GM21526 (cell line): ENCODE results near the gene TM4SF4.

Experiments used
- ATAC-seq: cut with Tn5 transposase; IDR thresholded peaks from one replicate; pipeline ENCODE4 v1.9.1; 2021; ENCODE audit warnings: moderate library complexity; ENCODE audit not compliant: unreplicated experiment, low FRiP score

TM4SF4 gene

DNA sequence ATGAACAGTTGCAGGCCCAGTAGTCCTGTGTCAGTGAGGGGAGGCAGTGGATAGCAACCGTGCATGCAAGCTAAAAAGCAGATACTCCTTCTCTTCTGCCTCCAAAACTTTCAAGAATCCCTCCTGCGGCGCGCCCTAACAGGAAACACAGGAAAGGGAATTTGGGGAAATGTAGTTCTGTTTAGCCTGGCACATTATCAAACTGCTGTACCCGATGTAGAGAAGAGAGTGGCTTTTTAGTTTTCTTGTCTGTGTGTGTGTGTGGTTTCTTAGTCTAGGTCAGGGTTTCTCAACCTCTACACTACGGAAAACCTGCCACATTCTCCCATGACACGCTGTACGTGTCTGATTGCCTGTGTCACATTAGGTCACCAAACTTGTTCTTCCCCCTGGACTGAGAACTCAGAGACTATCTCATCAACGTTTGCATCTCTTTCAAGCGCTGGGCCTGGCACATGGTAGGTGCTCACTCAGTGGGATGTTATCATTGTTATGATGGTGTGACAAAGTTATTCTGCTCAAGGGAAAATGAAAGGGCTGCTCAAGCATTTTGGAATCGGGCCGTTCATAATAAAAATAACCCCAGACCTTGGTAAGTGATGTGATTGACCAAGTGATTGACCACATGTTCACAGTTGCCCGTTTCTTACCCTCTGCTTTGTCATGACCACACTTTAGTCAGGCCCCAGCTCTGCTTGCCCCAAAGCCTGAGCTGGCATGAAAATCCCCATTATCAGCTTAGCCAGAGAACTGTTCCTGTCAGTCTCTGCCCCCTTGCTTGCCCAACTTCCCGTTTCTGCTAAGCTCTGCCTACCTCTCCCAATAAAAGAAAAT lies 33.2 kb downstream of the TM4SF4 start:
- no peak for ATAC-seq

DNA sequence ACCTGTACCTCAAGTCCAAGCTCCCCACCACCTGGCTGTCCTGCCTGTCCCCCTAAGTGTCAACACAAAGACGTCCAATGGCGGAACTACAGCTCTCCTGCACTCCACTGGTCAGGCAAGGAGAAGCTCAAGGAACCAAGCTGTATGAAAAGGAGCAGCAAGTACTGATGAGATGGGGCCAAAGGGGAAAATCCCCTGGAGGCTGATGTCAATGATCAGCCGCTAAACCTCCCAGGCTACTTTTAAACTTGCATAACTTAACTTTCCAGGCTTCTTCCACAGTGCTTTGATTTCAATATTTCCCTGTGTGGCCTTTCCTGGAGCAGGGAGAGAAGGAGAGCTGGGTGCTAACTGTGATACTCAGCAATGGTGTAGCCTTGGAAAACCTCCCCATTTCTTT lies 35.0 kb downstream of the TM4SF4 start:
- no peak for ATAC-seq

DNA sequence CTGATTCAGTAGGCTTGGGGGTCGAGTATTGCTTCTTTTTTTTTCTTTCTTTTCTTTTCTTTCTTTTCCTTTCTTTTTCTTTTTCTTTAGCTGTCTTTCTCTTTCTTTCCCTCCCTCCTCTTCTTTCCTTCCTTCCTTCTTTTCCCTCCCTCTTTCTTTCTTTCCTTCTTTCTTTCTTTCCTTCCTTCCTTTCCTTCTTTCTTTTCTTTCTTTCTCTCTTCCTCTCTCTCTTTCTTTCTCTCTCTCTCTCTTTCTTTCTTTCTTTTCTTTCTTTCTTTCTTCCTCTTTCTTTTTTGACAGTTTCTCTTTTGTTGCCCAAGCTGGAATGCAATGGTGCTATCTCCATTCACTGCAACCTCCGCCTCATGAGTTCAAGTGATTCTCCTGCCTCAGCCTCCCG lies 36.0 kb downstream of the TM4SF4 start:
- no peak for ATAC-seq

DNA sequence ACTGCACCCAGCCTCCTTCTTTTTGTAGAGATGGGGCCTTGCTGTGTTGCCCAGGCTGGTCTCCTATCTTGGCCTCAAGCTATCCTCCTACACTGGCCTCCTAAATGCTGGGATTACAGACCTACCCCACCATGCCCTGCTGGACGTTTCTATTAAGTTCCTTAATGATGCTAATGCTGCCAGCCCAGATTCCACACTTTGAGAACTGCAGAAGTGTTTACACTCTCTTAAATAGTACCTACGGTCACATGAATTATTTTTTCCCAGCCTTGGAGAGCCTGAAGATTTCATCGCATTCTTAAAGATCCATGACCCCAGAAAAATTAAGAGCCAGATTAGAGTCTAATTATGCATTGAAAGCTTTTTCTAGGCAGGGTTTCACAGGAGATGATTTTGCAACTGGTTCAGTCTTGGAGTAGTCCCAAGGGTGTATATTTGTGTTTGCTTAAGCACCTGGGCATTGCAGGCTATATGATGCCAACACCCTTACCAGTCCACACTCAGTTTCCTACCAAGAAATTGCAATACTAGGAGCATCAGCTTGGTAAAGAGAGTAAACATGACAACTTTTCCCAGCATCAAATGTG lies 36.6 kb downstream of the TM4SF4 start:
- no peak for ATAC-seq

DNA sequence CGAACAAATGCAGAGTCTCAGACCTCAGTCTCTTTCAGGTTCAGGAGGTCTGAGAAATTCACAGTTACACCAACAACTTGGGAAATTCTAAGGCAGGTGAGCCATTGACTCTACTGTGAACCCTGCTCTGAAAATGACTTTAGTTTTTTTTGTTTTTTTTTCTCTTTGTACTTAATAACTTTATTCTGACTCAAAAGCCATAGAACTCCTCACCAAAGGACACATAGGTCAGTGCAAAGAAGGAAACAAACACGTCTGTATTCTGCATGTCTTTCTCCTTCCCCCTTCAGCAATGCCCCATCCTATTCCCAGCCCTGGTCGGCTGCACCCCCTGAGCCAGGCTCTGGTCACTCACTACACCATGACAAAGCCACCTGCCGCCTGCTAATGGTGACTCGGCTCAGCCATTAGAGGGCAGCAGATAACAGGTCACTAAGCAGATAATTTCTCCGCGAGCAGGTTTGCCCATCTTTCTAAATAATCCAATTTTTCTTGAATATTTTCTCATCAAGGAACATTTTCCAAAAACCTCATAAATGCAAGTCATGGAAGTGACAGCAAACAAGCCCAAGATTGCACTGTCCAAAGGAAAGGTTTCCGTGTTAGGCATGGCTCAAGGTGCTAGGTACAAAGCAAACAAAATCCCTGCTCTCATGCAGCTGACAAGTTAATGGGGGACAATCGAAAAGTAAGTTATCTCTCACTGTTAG lies 37.7 kb downstream of the TM4SF4 start:
- peak; percentile 90 for ATAC-seq

DNA sequence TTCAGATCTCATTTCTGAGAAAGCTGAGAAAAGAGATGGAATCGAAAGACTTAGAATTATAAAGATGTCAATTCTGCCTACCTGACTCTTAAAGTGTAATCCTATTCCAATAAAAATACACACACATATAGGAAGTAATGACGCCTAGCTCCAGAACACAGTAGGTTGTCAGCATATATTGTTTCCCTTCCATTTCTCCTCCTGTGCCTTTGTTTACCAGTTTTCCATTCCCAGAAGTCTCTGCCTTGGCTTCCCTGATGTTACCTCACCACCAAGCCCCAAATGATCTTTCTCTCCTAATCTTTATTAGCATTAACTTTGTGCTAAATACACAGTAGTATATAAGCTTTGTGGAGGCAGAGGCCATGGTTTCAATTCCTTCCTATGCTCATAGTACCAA lies 40.0 kb downstream of the TM4SF4 start:
- no peak for ATAC-seq

DNA sequence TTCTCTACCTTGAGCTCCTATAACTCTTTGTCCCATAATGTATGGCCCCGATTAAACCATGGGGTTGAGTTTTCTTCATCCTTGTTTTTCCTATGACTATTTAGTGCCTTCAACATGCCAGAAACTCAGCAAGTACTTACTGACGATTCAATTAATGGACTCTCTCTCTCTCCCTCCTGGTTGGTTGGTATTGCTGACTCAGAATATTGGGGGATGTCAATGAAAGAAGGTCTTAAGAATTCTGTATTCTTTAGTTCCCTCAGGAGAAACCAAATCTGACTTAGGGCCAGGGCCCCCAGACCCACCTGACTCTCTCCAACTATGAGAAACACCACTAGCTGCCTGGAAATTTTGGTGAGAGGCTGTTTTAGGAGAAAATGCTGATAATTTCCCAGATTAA lies 40.8 kb downstream of the TM4SF4 start:
- ATAC-seq: no peak

DNA sequence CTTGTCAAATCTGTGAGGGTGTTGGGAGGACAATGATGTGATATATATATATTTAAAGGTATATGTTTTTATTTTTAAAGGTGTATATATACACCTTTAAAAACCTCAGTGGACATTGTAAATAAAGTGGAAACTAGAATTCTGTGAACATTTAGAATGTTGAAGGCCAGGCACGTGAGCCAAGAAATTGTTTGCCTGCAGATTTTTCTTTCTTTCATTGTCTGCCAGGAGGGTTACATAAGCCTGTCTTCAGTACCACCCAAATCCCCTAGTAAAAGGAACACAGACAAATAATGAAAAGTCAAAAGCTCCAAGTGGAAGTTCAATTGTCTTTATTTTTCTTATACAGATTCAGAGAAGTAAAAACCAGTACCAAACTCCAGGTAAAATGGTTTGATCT lies 42.4 kb downstream of the TM4SF4 start:
- no peak for ATAC-seq

DNA sequence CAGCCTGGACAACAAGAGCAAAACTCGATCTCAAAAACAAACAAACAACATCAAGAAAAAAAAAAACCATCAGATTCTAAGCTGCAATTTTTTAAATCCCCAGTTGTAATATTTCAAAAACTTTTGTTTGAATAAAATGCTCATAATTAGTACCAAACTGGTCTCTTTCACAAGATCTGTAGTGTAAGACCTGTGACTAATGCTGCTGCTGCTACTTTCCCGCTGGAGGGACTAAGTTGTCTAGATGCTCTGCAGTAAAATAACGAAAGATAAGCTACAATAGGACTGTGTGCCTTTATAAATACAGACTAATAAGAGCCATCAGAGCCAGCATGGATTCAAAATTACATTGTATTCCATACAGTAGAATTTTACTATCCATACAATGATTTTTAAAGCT lies 45.4 kb downstream of the TM4SF4 start:
- ATAC-seq: no peak

DNA sequence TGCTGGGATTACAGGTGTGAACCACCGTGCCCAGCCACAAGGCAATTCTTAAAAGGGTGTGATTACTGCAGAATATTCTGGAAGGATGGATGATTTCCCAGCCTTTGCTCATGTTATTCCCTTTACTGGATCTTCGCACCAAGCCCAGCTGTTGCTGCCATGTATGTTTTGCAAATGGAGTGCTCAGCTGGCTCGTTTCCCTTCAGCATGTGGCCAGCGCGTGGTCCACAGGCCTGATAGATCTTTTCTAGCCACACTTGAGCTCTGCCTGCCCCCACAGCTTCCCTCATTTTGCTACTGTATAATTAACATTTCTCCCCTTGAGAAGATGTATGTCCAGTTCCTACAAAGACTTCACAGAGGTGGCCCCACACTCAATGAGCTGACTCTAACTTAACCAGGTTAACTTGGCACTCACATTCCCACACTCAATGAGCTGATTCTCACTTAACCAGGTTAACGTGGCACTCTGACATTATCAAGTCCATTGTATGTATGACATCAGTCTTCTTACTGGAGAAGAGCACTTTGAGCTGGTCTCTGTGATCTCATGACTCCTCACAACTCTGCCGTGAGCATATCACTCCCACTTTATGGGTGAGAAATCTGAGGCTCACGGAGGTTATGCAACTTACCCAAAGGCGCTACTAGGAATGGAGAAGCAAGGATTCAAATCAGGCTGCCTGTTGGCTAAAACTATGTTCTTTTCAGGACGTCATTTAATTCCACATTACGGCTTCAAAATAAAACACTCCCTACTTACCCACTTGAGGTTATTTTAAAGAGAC lies 49.2 kb downstream of the TM4SF4 start:
- no peak for ATAC-seq

DNA sequence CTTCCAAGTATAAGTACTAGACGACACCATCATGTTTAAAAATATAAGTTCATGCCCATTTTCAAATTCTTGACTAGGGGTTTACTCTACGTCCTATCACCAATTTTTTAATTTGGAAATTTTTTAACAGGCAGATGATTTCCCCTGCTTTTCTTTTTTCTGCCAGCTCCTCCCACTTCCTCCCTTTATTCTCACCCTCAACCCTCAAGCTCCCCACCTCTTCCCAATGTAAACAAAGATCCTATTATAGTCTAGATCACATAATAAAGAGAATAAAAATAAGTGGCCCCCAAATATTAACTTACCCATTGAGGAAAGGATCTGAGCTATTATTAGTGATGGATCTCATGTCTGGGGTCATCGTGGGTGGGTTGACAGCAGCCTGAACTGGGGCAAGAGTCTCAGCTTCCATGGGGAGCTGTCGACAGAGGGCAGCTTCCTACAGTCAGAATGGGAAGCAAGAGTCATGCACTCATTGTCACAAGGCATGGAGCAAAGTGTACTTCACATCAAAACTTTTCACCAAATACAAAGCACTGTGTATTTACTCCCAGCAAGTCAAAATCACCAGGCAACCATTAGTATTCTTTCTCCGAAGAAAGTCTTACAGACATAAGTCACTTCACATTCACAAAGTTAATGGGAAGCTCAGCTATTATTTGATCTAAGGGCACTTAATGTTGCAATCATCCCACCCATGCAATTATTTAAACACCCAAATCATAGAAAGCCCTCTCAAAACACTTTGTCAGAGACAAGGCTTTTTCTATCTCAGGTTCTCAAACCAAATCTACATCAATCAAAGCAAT lies 53.2 kb downstream of the TM4SF4 start:
- no peak for ATAC-seq

DNA sequence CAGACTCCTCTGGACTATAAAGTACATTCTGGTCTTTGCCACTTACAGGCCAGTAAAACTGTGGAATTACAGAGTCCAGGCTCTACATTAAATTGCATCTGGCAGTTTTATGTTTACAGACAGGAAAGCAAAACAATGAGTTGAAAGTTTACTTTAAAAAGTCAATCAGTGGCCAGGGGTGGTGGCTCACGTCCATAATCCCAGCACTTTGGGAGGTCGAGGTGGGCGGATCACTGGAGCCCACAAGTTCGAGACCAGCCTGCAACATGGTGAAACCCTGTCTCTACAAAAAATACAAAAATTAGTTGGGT lies 53.8 kb downstream of the TM4SF4 start:
- no peak for ATAC-seq

DNA sequence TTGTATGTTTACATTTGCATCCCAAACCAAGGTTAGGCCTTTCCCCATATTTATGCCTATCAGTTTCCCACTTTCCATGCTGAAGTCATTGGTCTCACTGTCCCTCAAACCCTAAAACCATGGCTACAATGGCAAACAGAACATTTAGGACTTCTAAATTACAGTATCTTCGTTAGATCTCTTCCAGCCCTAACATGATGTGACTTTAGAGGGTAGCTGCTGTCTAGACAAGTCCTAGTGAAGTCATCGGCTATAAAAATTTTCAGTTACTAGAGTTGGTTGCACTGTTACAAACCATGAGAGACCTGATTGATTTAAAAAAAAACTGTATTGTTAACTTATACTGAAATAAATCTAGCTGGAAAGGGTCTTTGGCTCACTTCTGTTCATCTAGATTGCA lies 54.6 kb downstream of the TM4SF4 start:
- no peak for ATAC-seq

DNA sequence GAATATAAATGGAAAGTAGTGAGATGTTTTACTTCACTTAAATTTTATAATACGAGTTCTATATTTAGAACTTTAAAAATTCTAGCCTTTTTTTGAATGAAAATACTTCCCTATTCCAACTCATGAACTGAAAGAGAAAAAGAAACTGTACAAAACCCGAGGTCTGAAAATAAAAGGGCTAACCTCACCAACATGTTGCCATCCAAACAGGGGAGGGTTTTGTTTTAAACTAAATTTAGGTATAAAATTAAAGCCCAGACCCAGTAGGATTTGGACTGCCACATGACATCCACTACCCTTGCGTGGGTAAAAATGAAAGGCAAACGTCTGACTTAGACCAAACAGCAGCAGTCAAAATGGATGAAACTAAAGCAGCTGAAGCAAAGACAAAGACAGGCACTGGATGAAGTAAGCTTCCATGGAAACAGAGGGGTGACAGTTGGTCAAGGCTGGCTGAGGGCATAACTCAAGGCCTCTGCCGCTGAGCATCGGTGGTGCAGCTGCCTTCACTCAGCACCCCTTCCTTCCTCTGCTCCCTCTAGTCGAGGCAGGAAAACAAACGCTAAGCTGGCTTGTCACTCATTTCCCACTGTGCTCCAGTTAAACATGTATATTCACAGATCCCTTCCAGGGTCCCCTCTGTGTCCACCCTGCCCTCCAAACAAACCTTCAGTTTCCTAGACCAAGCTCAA lies 58.1 kb downstream of the TM4SF4 start:
- ATAC-seq: no peak

DNA sequence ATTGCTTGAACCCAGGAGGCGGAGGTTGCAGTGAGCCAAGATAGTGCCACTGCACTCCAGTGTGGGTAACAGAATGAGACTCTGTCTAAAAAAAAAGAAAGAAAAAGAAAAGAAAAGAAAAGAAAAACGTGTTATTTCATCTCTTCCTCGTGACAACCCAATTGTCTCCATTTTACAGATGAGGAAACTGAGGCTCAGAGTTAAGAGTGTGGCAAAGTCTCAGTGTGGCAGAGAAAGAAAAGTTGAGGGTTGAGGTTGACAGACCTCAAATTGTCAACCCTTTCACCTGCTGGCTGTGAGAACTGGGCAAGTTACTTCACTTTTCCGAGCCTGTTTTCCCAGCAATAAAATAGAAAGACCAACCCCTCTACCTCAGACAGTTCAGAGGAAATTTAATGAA lies 59.6 kb downstream of the TM4SF4 start:
- no peak for ATAC-seq

DNA sequence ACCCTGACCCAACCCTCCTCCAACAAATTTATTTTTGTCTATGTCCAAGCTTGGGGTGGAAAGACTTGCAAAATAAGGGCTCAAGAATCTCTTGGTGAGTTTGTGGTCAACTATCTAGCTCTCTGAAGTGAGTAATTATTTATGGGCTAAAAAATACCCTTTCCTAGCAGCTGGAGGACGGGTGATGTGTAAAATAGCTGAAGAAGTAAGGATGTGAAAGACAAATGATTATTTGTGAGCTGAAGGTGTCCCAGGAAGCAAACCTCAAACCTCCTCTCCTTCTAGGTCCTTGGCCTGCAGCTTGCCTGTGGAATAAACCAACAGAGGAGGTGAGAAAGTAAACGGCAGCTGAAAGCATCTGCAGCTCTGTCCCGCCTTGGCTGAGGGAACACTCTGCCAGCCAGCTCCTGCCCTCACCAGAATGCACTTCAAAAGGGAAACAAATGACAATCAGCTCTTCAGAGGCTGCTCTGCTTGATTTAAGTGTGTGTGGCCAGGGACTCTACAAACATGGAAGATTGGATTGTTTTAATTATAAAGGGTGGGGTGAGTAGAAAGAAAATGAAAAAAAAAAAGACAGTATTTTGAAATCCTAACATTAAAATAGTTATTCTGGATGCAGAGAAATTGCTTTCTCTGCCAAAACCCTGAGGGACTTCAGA lies 60.3 kb downstream of the TM4SF4 start:
- ATAC-seq: no peak

DNA sequence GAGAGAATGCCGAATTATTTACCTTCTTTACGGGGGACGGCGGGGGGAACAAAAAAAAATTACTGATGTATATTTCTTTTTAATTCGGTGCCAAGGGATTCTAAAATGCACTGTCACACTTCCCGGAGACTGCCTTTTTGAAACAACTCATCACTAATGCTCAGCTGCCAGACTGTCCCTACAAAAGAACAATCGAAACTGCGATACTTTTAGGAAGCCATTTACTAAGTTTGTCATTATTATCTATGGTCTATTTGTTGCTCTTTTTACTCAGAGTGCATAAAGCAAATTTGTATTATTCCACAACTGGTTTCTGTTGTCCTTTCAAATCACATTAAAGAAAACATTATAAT lies 60.8 kb downstream of the TM4SF4 start:
- ATAC-seq: no peak

DNA sequence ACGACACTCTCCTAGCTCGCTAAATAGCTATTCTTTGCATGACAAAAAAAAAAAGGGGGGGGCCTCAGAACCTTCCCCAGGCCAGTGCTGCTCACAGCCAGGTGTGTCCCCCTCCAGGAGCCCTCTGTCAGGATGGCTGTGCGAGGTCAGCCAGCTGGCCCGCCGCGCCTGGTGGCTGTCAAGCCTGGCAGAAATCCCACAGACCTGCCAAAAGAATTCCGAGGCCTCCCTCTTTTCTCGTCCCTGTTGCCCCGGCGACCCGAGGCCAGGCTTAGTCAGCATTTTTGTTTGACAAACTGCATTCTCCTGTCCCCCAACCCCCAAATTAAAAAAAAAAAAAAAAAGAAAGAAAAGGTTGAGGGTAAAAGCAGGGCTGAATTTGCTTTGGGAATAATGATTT lies 61.9 kb downstream of the TM4SF4 start:
- no peak for ATAC-seq

DNA sequence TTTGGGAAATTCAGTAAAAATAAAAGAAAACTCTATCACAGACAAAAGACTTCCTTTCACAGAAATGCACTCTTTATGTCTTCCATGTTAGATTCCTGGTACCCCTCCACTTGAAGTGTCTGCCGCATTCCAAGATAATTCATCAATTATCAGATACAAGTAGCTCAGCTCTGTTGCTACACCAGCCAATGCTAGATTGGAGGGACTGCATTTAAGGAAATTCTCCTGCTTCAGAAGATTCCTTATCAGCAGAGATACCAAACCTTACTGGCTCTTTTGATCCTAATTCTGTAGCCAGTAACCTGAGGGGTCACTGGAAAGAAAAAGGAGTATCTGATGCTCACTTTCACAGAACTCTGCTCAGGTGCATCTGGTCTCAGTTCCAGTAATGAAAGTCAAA lies 63.9 kb downstream of the TM4SF4 start:
- no peak for ATAC-seq
